Epidermal melanocyte (primary cell): ENCODE results near the gene MUCL1.

Experiments
- DNase-seq: peaks from one replicate; pipeline ENCODE4 v3.0.0; 2011; ENCODE audit warnings: low spot score; ENCODE audit not compliant: insufficient read length

MUCL1 gene

GRCh38 chr12:54891717-54892478 lies 37.6 kb downstream of the MUCL1 start:
- DNase-seq: no peak
